ENCODE data around the gene OR6J1. TPM values are rescaled to one million over a fixed set of nuclear protein-coding genes. Genes with fewer than 3 reads are reported as not detected.
"Not testable (repeated sequence)": the region's sequence is repeated elsewhere in the genome, so short reads cannot be mapped to it uniquely, and the experiment has no call there.

OR6J1 gene
- total and polyA plus RNA-seq, 2 experiments from 2014 or later, result not detected

GRCh38 chr14:22593601-22594000 lies 50.6 kb downstream of the OR6J1 start:
- Histone ChIP-seq H3K36me3 (no peaks in the 10 kb centered on the region), H3K27ac (no peak overlapping the region), H3K4me3 (no peak overlapping the region), H3K9me3 (ENCODE audit: low read depth) (no peaks in the 10 kb centered on the region), H3K4me1 (ENCODE audit: low read depth) (no peaks in the 10 kb centered on the region), H3K27me3 (no peaks in the 10 kb centered on the region)
- no peak for TF ChIP-seq CTCF (IDR thresholded peaks at IDR 0.05; ENCODE audit: low read depth, low read length)
- DNase-seq (ENCODE audit: low read depth in 1 of 2, low spot score in 1 of 2), result no peak

GRCh38 chr14:22593189-22593588 lies 51.0 kb downstream of the OR6J1 start:
- Histone ChIP-seq H3K4me1 (ENCODE audit: low read depth) (peaks cover 2% of the 10 kb centered on the region), H3K36me3 (no peaks in the 10 kb centered on the region), H3K4me3 (no peak overlapping the region), H3K27ac (no peak overlapping the region), H3K27me3 (no peaks in the 10 kb centered on the region), H3K9me3 (ENCODE audit: low read depth) (no peaks in the 10 kb centered on the region)
- no peak for TF ChIP-seq CTCF (IDR thresholded peaks at IDR 0.05; ENCODE audit: low read depth, low read length)
- DNase-seq (ENCODE audit: low read depth in 1 of 2, low spot score in 1 of 2), result no peak

- Histone ChIP-seq H3K9me3 (ENCODE audit: low read depth) (no peaks in the 10 kb centered on the region), H3K27ac (peak within 1 kb of the TSS; percentile 79), H3K36me3 (no peaks in the 10 kb centered on the region), H3K4me3 (peak within 1 kb of the TSS; percentile 65), H3K4me1 (ENCODE audit: low read depth) (peaks cover 5% of the 10 kb centered on the region), H3K27me3 (no peaks in the 10 kb centered on the region)
- TF ChIP-seq CTCF (IDR thresholded peaks at IDR 0.05; ENCODE audit: low read depth, low read length), result no peak
- peak; percentile 100 for DNase-seq (ENCODE audit: low read depth in 1 of 2, low spot score in 1 of 2)
These were observed 54.9 kb downstream of the OR6J1 start, which contains the start of gene DAD1 for GRCh38 chr14:22589096-22589839. DAD1 (minus strand) TSS chr14:22589224; CDS start chr14:22589157, 67 bp downstream.

- H3K9me3 ChIP-seq (ENCODE audit: low read depth), result no peaks in the 10 kb centered on the region
- H3K36me3 ChIP-seq, result no peaks in the 10 kb centered on the region
- peak overlapping the region; percentile 76 for H3K27ac ChIP-seq
- TF ChIP-seq CTCF (IDR thresholded peaks at IDR 0.05; ENCODE audit: low read depth, low read length), result no peak
- H3K4me1 ChIP-seq (ENCODE audit: low read depth), result peaks cover 5% of the 10 kb centered on the region
- H3K4me3 ChIP-seq, result peak overlapping the region; percentile 65
- no peaks in the 10 kb centered on the region for H3K27me3 ChIP-seq
- DNase-seq (ENCODE audit: low read depth in 1 of 2, low spot score in 1 of 2), result no peak
These were observed 55.5 kb downstream of the OR6J1 start for GRCh38 chr14:22588526-22589095.

GRCh38 chr14:22587677-22588422 lies 56.3 kb downstream of the OR6J1 start:
- not testable (repeated sequence) for H3K27ac ChIP-seq; DNase-seq (ENCODE audit: low read depth in 1 of 2, low spot score in 1 of 2); H3K4me1 ChIP-seq (ENCODE audit: low read depth); H3K27me3 ChIP-seq; H3K36me3 ChIP-seq; H3K9me3 ChIP-seq (ENCODE audit: low read depth)
- peak overlapping the region; percentile 65 for H3K4me3 ChIP-seq

All from cardiac muscle cell (in vitro differentiated cells and primary cell).